ENCODE measurements around the gene MAN1A1.

GRCh38 chr6:119173249-119174084 is 176.1 kb downstream of the MAN1A1 start:
- TF ChIP-seq, protein P1, sequence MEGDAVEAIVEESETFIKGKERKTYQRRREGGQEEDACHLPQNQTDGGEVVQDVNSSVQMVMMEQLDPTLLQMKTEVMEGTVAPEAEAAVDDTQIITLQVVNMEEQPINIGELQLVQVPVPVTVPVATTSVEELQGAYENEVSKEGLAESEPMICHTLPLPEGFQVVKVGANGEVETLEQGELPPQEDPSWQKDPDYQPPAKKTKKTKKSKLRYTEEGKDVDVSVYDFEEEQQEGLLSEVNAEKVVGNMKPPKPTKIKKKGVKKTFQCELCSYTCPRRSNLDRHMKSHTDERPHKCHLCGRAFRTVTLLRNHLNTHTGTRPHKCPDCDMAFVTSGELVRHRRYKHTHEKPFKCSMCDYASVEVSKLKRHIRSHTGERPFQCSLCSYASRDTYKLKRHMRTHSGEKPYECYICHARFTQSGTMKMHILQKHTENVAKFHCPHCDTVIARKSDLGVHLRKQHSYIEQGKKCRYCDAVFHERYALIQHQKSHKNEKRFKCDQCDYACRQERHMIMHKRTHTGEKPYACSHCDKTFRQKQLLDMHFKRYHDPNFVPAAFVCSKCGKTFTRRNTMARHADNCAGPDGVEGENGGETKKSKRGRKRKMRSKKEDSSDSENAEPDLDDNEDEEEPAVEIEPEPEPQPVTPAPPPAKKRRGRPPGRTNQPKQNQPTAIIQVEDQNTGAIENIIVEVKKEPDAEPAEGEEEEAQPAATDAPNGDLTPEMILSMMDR (IDR thresholded peaks at IDR 0.05) = no peak
- TF ChIP-seq POLR2A (IDR thresholded peaks at IDR 0.05) = no peak

Data from thyroid gland (tissue), 4 donors.